ENCODE data around the gene GPATCH2L. TPM values are rescaled to one million over a fixed set of nuclear protein-coding genes. Genes with fewer than 3 reads are reported as not detected.

GPATCH2L gene
- total RNA-seq, 2 donors from 2014 or later: 111 to 116 TPM

GRCh38 chr14:76193696-76194095, 42.0 kb downstream of the GPATCH2L start:
- Mint-ChIP-seq H3K4me1 (no peaks in the 10 kb centered on the region), H3K27ac (no peak overlapping the region), H3K27me3 (ENCODE audit: insufficient read depth) (no peaks in the 10 kb centered on the region), H3K4me3 (no peak overlapping the region), H3K36me3 (ENCODE audit: low read depth) (peaks cover 66% of the 10 kb centered on the region), H3K9me3 (no peaks in the 10 kb centered on the region)
- 100% methylated on average over 1 of the region's 1 CpG; no CpG with 5 or more reads in 1 of the 2 experiments for WGBS, 2 experiments (ENCODE audit: insufficient coverage in 1 of 2, insufficient read length in 1 of 2)
- H3K4me3 ChIP-seq (ENCODE audit: low read length): no peak overlapping the region
- no peak overlapping the region for H3K27ac ChIP-seq (ENCODE audit: low read depth, low read length)
- H3K9ac ChIP-seq (ENCODE audit: extremely low read depth, low read length, poor library complexity, severe bottlenecking): no peak overlapping the region
- H3K36me3 ChIP-seq (ENCODE audit: control insufficient read depth, insufficient read depth, low read length): peaks cover 81% of the 10 kb centered on the region
- no peak for DNase-seq
- no peaks in the 10 kb centered on the region for H3K9me3 ChIP-seq (ENCODE audit: control insufficient read depth, low read length)
- no peak for TF ChIP-seq CTCF (conservative IDR thresholded peaks at IDR 0.05)
- H3K27me3 ChIP-seq (ENCODE audit: control insufficient read depth, insufficient read depth, low read length, poor library complexity, severe bottlenecking): no peaks in the 10 kb centered on the region
- H3K4me1 ChIP-seq (ENCODE audit: control insufficient read depth, insufficient read depth, low read length): no peaks in the 10 kb centered on the region

- H3K36me3 Mint-ChIP-seq (ENCODE audit: low read depth): peaks cover 67% of the 10 kb centered on the region
- Histone ChIP-seq H3K9ac (ENCODE audit: extremely low read depth, low read length, poor library complexity, severe bottlenecking) (no peak overlapping the region), H3K27ac (ENCODE audit: low read depth, low read length) (no peak overlapping the region), H3K36me3 (ENCODE audit: control insufficient read depth, insufficient read depth, low read length) (peaks cover 85% of the 10 kb centered on the region), H3K27me3 (ENCODE audit: control insufficient read depth, insufficient read depth, low read length, poor library complexity, severe bottlenecking) (no peaks in the 10 kb centered on the region), H3K4me3 (ENCODE audit: low read length) (no peak overlapping the region), H3K4me1 (ENCODE audit: control insufficient read depth, insufficient read depth, low read length) (no peaks in the 10 kb centered on the region), H3K9me3 (ENCODE audit: control insufficient read depth, low read length) (peaks cover under 1% of the 10 kb centered on the region)
- 70 to 92% methylated on average over 2 to 3 of the region's 3 CpGs for WGBS, 2 experiments (ENCODE audit: insufficient coverage in 1 of 2, insufficient read length in 1 of 2)
- H3K27me3 Mint-ChIP-seq (ENCODE audit: insufficient read depth): no peaks in the 10 kb centered on the region
- DNase-seq: no peak
- no peak for TF ChIP-seq CTCF (conservative IDR thresholded peaks at IDR 0.05)
- H3K4me3 Mint-ChIP-seq: no peak overlapping the region
- H3K9me3 Mint-ChIP-seq: no peaks in the 10 kb centered on the region
- H3K4me1 Mint-ChIP-seq: no peaks in the 10 kb centered on the region
- no peak overlapping the region for H3K27ac Mint-ChIP-seq
Observed at GRCh38 chr14:76194327-76194726, 42.6 kb downstream of the GPATCH2L start.

GRCh38 chr14:76195003-76195402, 43.3 kb downstream of the GPATCH2L start:
- Histone ChIP-seq H3K9ac (ENCODE audit: extremely low read depth, low read length, poor library complexity, severe bottlenecking) (no peak overlapping the region), H3K27me3 (ENCODE audit: control insufficient read depth, insufficient read depth, low read length, poor library complexity, severe bottlenecking) (no peaks in the 10 kb centered on the region), H3K27ac (ENCODE audit: low read depth, low read length) (no peak overlapping the region), H3K9me3 (ENCODE audit: control insufficient read depth, low read length) (peaks cover 8% of the 10 kb centered on the region), H3K4me3 (ENCODE audit: low read length) (no peak overlapping the region), H3K36me3 (ENCODE audit: control insufficient read depth, insufficient read depth, low read length) (peaks cover 85% of the 10 kb centered on the region), H3K4me1 (ENCODE audit: control insufficient read depth, insufficient read depth, low read length) (no peaks in the 10 kb centered on the region)
- no peak overlapping the region for H3K4me3 Mint-ChIP-seq
- no peaks in the 10 kb centered on the region for H3K9me3 Mint-ChIP-seq
- DNase-seq: no peak
- H3K27ac Mint-ChIP-seq: no peak overlapping the region
- WGBS, 2 experiments (ENCODE audit: insufficient coverage in 1 of 2, insufficient read length in 1 of 2): 92% methylated on average over 3 of the region's 3 CpGs; no CpG with 5 or more reads in 1 of the 2 experiments
- H3K27me3 Mint-ChIP-seq (ENCODE audit: insufficient read depth): no peaks in the 10 kb centered on the region
- H3K36me3 Mint-ChIP-seq (ENCODE audit: low read depth): peaks cover 68% of the 10 kb centered on the region
- TF ChIP-seq CTCF (conservative IDR thresholded peaks at IDR 0.05): no peak
- H3K4me1 Mint-ChIP-seq: no peaks in the 10 kb centered on the region

All from endodermal cell (in vitro differentiated cells).